HG02938 (cell line): ENCODE measurements around the gene PRRX1.

Source experiments
- ATAC-seq: cut with Tn5 transposase; IDR thresholded peaks from one replicate; pipeline ENCODE4 v1.9.1; 2021; ENCODE audit warnings: mild to moderate bottlenecking, moderate library complexity; ENCODE audit not compliant: unreplicated experiment

PRRX1 gene

GRCh38 chr1:170714938-170715337 lies 51.0 kb downstream of the PRRX1 start:
- no peak for ATAC-seq

- no peak for ATAC-seq
These were observed 53.0 kb downstream of the PRRX1 start for GRCh38 chr1:170716835-170717429.

- no peak for ATAC-seq
These were observed 56.7 kb downstream of the PRRX1 start for GRCh38 chr1:170720661-170721060.

GRCh38 chr1:170721621-170722020 lies 57.7 kb downstream of the PRRX1 start:
- ATAC-seq = no peak

- no peak for ATAC-seq
These were observed 59.6 kb downstream of the PRRX1 start for GRCh38 chr1:170723518-170723917.

GRCh38 chr1:170725326-170725725 lies 61.4 kb downstream of the PRRX1 start:
- no peak for ATAC-seq

GRCh38 chr1:170727963-170728362 lies 64.0 kb downstream of the PRRX1 start:
- ATAC-seq = no peak

- ATAC-seq = no peak
These were observed 65.5 kb downstream of the PRRX1 start for GRCh38 chr1:170729225-170730002.

- no peak for ATAC-seq
These were observed 66.1 kb downstream of the PRRX1 start for GRCh38 chr1:170730014-170730413.

- no peak for ATAC-seq
These were observed 66.5 kb downstream of the PRRX1 start for GRCh38 chr1:170730438-170730837.

- no peak for ATAC-seq
These were observed 67.8 kb downstream of the PRRX1 start for GRCh38 chr1:170731566-170732251.

- no peak for ATAC-seq
These were observed 68.3 kb downstream of the PRRX1 start for GRCh38 chr1:170732252-170732588.

- no peak for ATAC-seq
These were observed 70.7 kb downstream of the PRRX1 start for GRCh38 chr1:170734412-170735175.

GRCh38 chr1:170735366-170736263 lies 71.7 kb downstream of the PRRX1 start:
- ATAC-seq = no peak

GRCh38 chr1:170739803-170740202 lies 75.9 kb downstream of the PRRX1 start:
- ATAC-seq = no peak

- ATAC-seq = no peak
These were observed 77.7 kb downstream of the PRRX1 start for GRCh38 chr1:170741678-170742077.

GRCh38 chr1:170742600-170742999 lies 78.7 kb downstream of the PRRX1 start:
- no peak for ATAC-seq

GRCh38 chr1:170743083-170743482 lies 79.2 kb downstream of the PRRX1 start:
- no peak for ATAC-seq

GRCh38 chr1:170749549-170749948 lies 85.6 kb downstream of the PRRX1 start:
- ATAC-seq = no peak

GRCh38 chr1:170749959-170750358 lies 86.0 kb downstream of the PRRX1 start:
- no peak for ATAC-seq
